Osteoblast (primary cell): ENCODE measurements around the gene ABCD2. TPM values are rescaled to one million over a fixed set of nuclear protein-coding genes. Genes with fewer than 3 reads are reported as not detected.
"Not testable (repeated sequence)": the region's sequence is repeated elsewhere in the genome, so short reads cannot be mapped to it uniquely, and the experiment has no call there.

Source experiments
- DNase-seq: peaks from one replicate; pipeline ENCODE4 v3.0.0; 2011; ENCODE audit warnings: low spot score, mixed read lengths; ENCODE audit not compliant: insufficient read length; ENCODE audit errors: missing footprints
- H2AFZ ChIP-seq: 2 replicates; pipeline ENCODE4 v1.6.0; 2011; ENCODE audit warnings: mild to moderate bottlenecking, low read length
- H3K27ac ChIP-seq: 2 replicates; pipeline ENCODE4 v1.5.1; 2011; ENCODE audit warnings: mild to moderate bottlenecking, low read depth, low read length, moderate library complexity
- H3K27me3 ChIP-seq: 2 replicates; pipeline ENCODE4 v1.6.0; 2012; ENCODE audit warnings: mild to moderate bottlenecking, control low read depth, inconsistent platforms, low read length, moderate library complexity; ENCODE audit not compliant: insufficient read depth
- H3K36me3 ChIP-seq: 2 replicates; pipeline ENCODE4 v1.5.1; 2011; ENCODE audit warnings: mild to moderate bottlenecking, low read length, control low read depth, moderate library complexity; ENCODE audit not compliant: insufficient read depth
- H3K4me1 ChIP-seq: 2 replicates; pipeline ENCODE4 v1.5.1; 2011; ENCODE audit warnings: mild to moderate bottlenecking, low read length, control low read depth, moderate library complexity; ENCODE audit not compliant: insufficient read depth
- H3K4me2 ChIP-seq: 2 replicates; pipeline ENCODE4 v1.6.0; 2011; ENCODE audit warnings: mild to moderate bottlenecking, low read length; ENCODE audit not compliant: insufficient read depth
- H3K4me3 ChIP-seq: fragments of 200-600 bp; sonication (generic); 3 replicates; pipeline ENCODE4 v1.5.1; 2012; ENCODE audit warnings: mild to moderate bottlenecking, low read length, inconsistent platforms; ENCODE audit not compliant: insufficient read depth
- H3K79me2 ChIP-seq: 2 replicates; pipeline ENCODE4 v1.6.0; 2012; ENCODE audit warnings: mild to moderate bottlenecking, low read length, control low read depth, inconsistent platforms; ENCODE audit not compliant: insufficient read depth
- H3K9me3 ChIP-seq: 2 replicates; pipeline ENCODE4 v1.5.1; 2011; ENCODE audit warnings: low read depth, low read length, control low read depth
- H4K20me1 ChIP-seq: 2 replicates; pipeline ENCODE4 v1.6.0; 2012; ENCODE audit warnings: mild to moderate bottlenecking, low read length, control low read depth; ENCODE audit not compliant: insufficient read depth
- CTCF ChIP-seq: IDR thresholded peaks from 2 replicates; pipeline ENCODE4 v1.5.1; 2011; ENCODE audit warnings: mild to moderate bottlenecking, low read depth, low read length, moderate library complexity; ENCODE audit errors: extremely low read depth
- total RNA-seq: library from RNA; depleted of rRNA; stranded (reverse); fragments of >200 nt; gene quantifications from 2 replicates; pipeline ENCODE4 v1.2.3, GENCODE V29; 2012

The ABCD2 gene
- total RNA-seq, 1 donor: under 0.01 TPM

DNA sequence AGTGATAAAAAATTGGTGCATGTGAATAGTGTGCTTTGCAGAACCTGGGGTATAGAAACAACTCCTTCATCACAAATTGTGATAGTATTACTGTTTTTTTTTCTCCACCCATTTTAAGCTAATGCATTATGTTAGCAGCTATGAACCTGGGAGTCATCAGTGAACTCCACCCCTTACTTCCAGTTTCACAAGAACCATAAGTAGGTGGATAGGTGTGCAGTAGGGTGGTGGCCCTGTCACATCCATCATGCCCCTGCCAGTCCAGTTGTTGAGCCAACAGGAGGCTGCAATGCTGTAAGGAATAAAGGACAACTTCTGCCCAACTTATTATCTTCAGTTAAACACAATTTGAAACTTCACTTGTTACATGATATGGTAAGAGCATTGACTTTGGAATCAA, 85.7 kb downstream of the ABCD2 start:
- no peak overlapping the region for H2AFZ ChIP-seq

GRCh38 chr12:39532448-39532847, 87.2 kb downstream of the ABCD2 start:
- H2AFZ ChIP-seq: no peak overlapping the region
- no peaks in the 10 kb centered on the region for H3K9me3 ChIP-seq
- H4K20me1 ChIP-seq: no peaks in the 10 kb centered on the region
- no peaks in the 10 kb centered on the region for H3K27me3 ChIP-seq
- no peak overlapping the region for H3K27ac ChIP-seq
- H3K36me3 ChIP-seq: no peaks in the 10 kb centered on the region
- no peak for DNase-seq
- no peaks in the 10 kb centered on the region for H3K4me1 ChIP-seq
- no peak overlapping the region for H3K4me3 ChIP-seq
- no peak for TF ChIP-seq CTCF
- H3K4me2 ChIP-seq: no peak overlapping the region
- H3K79me2 ChIP-seq: no peaks in the 10 kb centered on the region

More for the DNA sequence above, 85.7 kb downstream of the ABCD2 start:
- Histone ChIP-seq H4K20me1 (no peaks in the 10 kb centered on the region), H3K27me3 (no peaks in the 10 kb centered on the region), H3K79me2 (no peaks in the 10 kb centered on the region), H3K27ac (no peak overlapping the region), H3K4me1 (no peaks in the 10 kb centered on the region), H3K9me3 (no peaks in the 10 kb centered on the region), H3K4me3 (no peak overlapping the region), H3K36me3 (no peaks in the 10 kb centered on the region), H3K4me2 (no peak overlapping the region)
- DNase-seq: no peak
- no peak for TF ChIP-seq CTCF

DNA sequence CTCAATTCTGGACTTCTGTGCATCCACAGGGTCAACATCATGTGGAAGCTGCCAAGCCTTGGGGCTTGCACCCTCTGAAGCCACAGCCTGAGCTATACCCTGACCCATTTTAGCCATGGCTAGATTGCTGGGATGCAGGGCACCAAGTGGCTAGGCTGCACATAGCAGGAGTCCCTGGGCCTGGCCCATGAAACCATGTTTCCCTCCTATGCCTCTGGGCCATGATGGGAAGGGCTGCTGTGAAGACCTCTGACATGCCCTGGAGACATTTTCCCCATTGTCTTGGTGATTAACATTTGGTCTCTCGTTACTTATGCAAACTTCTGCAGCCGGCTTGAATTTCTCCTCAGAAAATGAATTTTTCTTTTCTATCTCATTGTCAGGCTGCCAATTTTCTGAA, 92.6 kb downstream of the ABCD2 start:
- no peak for DNase-seq
- Histone ChIP-seq H2AFZ (no peak overlapping the region), H3K9me3 (no peaks in the 10 kb centered on the region), H3K36me3 (no peaks in the 10 kb centered on the region), H4K20me1 (no peaks in the 10 kb centered on the region), H3K27me3 (no peaks in the 10 kb centered on the region), H3K4me1 (no peaks in the 10 kb centered on the region), H3K79me2 (no peaks in the 10 kb centered on the region), H3K4me2 (no peak overlapping the region), H3K4me3 (no peak overlapping the region), H3K27ac (no peak overlapping the region)
- no peak for TF ChIP-seq CTCF

GRCh38 chr12:39522167-39522566, 97.4 kb downstream of the ABCD2 start:
- not testable (repeated sequence) for H3K27me3 ChIP-seq, H3K4me3 ChIP-seq, H3K27ac ChIP-seq, H3K4me1 ChIP-seq, H3K79me2 ChIP-seq, H3K9me3 ChIP-seq, H3K4me2 ChIP-seq, DNase-seq, H3K36me3 ChIP-seq, H2AFZ ChIP-seq, H4K20me1 ChIP-seq
